ENCODE measurements around the gene MIPEP.
A peak's percentile ranks its signal among the peaks of the same experiment; 100 is the strongest.

MIPEP gene

DNA sequence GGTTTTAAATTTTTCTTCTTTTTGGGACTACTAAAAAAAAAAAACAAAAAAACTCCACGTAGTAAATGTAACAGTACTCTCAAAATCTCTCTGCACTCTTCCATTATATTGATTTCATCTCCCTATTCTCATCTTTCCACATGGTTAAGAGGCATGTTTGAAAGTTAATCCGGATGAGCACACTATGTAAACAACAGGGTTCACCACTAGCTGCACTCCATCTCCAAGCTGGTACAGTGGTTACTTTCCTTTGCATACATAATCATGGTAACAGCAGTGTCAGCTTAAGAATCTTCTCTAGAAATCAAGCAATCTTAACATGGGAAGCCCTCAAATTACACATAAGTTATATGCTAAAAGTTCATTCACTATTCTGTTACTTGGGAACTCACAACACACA is 92.6 kb downstream of the MIPEP start:
- H3K27me3 ChIP-seq (replicated peaks), result no peaks in the 10 kb centered on the region
- no peak for TF ChIP-seq CTCF (IDR thresholded peaks at IDR 0.05; ENCODE audit: low read depth, low read length, missing control alignments)
- in situ Hi-C loops (cut with HindIII; ENCODE audit: low pct_ligation_motif_present, low sequenced_read_pairs), result no loop called here
- H3K27ac ChIP-seq, result no peak overlapping the region
- no peak overlapping the region for H3K4me3 ChIP-seq (ENCODE audit: low read depth, low read length)
- peak; percentile 41 for DNase-seq
- H3K36me3 ChIP-seq (replicated peaks), result no peaks in the 10 kb centered on the region

GRCh38 chr13:23794267-23795161 is 94.7 kb downstream of the MIPEP start:
- no peak overlapping the region for H3K4me3 ChIP-seq (ENCODE audit: low read depth, low read length)
- H3K27me3 ChIP-seq (replicated peaks), result no peaks in the 10 kb centered on the region
- no peak for TF ChIP-seq CTCF (IDR thresholded peaks at IDR 0.05; ENCODE audit: low read depth, low read length, missing control alignments)
- in situ Hi-C loops (cut with HindIII; ENCODE audit: low pct_ligation_motif_present, low sequenced_read_pairs), result no loop called here
- peak; percentile 24 for DNase-seq
- no peaks in the 10 kb centered on the region for H3K36me3 ChIP-seq (replicated peaks)
- peak overlapping the region; percentile 85 for H3K27ac ChIP-seq

- no peak overlapping the region for H3K4me3 ChIP-seq (ENCODE audit: low read depth, low read length)
- in situ Hi-C loops (cut with HindIII; ENCODE audit: low pct_ligation_motif_present, low sequenced_read_pairs), result no loop called here
- no peaks in the 10 kb centered on the region for H3K36me3 ChIP-seq (replicated peaks)
- H3K27me3 ChIP-seq (replicated peaks), result no peaks in the 10 kb centered on the region
- DNase-seq, result no peak
- H3K27ac ChIP-seq, result peak overlapping the region; percentile 85
- no peak for TF ChIP-seq CTCF (IDR thresholded peaks at IDR 0.05; ENCODE audit: low read depth, low read length, missing control alignments)
Observed at GRCh38 chr13:23793711-23794110, 95.5 kb downstream of the MIPEP start.

- Histone ChIP-seq H3K27ac (no peak overlapping the region), H3K27me3 (replicated peaks) (no peaks in the 10 kb centered on the region), H3K36me3 (replicated peaks) (no peaks in the 10 kb centered on the region), H3K4me3 (ENCODE audit: low read depth, low read length) (no peak overlapping the region)
- no peak for DNase-seq
- in situ Hi-C loops (cut with HindIII; ENCODE audit: low pct_ligation_motif_present, low sequenced_read_pairs), result no loop called here
- no peak for TF ChIP-seq CTCF (IDR thresholded peaks at IDR 0.05; ENCODE audit: low read depth, low read length, missing control alignments)
Observed at GRCh38 chr13:23792680-23793079, 96.5 kb downstream of the MIPEP start.

- Histone ChIP-seq H3K36me3 (replicated peaks) (no peaks in the 10 kb centered on the region), H3K4me3 (ENCODE audit: low read depth, low read length) (no peak overlapping the region), H3K27me3 (replicated peaks) (no peaks in the 10 kb centered on the region), H3K27ac (peak overlapping the region; percentile 78)
- in situ Hi-C loops (cut with HindIII; ENCODE audit: low pct_ligation_motif_present, low sequenced_read_pairs), result no loop called here
- peak; percentile 9 for TF ChIP-seq CTCF (IDR thresholded peaks at IDR 0.05; ENCODE audit: low read depth, low read length, missing control alignments)
- peak; percentile 92 for DNase-seq
Observed at GRCh38 chr13:23790577-23791170, 98.5 kb downstream of the MIPEP start.

Measured in brain microvascular endothelial cell (primary cell).